Stimulated activated CD8-positive, alpha-beta memory T cell treated with anti-CD3 and anti-CD28 coated beads, Interleukin-4, amount 100 ng/mL, for 24 hours (primary cell): ENCODE data around the gene FOXP2.
"Not testable (repeated sequence)": the region's sequence is repeated elsewhere in the genome, so short reads cannot be mapped to it uniquely, and the experiment has no call there.

Source experiments
- DNase-seq: peaks from one replicate; pipeline ENCODE4 v3.0.0-alpha.2; 2020; ENCODE audit warnings: low read depth

FOXP2 gene

GRCh38 chr7:114588506-114588905 is 173.9 kb downstream of the FOXP2 start:
- DNase-seq, result no peak

GRCh38 chr7:114589436-114589835 is 174.8 kb downstream of the FOXP2 start:
- no peak for DNase-seq

GRCh38 chr7:114590298-114590697 is 175.7 kb downstream of the FOXP2 start:
- DNase-seq, result no peak

- no peak for DNase-seq
Observed at GRCh38 chr7:114598946-114599345, 184.3 kb downstream of the FOXP2 start.

- no peak for DNase-seq
Observed at GRCh38 chr7:114606100-114606499, 191.5 kb downstream of the FOXP2 start.

- not testable (repeated sequence) for DNase-seq
Observed at GRCh38 chr7:114608822-114609221, 194.2 kb downstream of the FOXP2 start.

GRCh38 chr7:114620208-114620607 is 205.6 kb downstream of the FOXP2 start:
- DNase-seq, result no peak

GRCh38 chr7:114622221-114622620 is 207.6 kb downstream of the FOXP2 start:
- DNase-seq, result no peak

- no peak for DNase-seq
Observed at GRCh38 chr7:114623146-114623545, 208.5 kb downstream of the FOXP2 start.

- DNase-seq, result no peak
Observed at GRCh38 chr7:114627231-114627630, 212.6 kb downstream of the FOXP2 start.

GRCh38 chr7:114628362-114628761 is 213.7 kb downstream of the FOXP2 start:
- DNase-seq, result no peak

- no peak for DNase-seq
Observed at GRCh38 chr7:114629762-114630161, 215.1 kb downstream of the FOXP2 start.

GRCh38 chr7:114630201-114630990 is 215.8 kb downstream of the FOXP2 start:
- no peak for DNase-seq

GRCh38 chr7:114631249-114631822 is 216.7 kb downstream of the FOXP2 start:
- no peak for DNase-seq

- DNase-seq, result no peak
Observed at GRCh38 chr7:114639451-114639850, 224.8 kb downstream of the FOXP2 start.

- DNase-seq, result no peak
Observed at GRCh38 chr7:114644455-114644854, 229.8 kb downstream of the FOXP2 start.

GRCh38 chr7:114645451-114645850 is 230.8 kb downstream of the FOXP2 start:
- no peak for DNase-seq

- DNase-seq, result no peak
Observed at GRCh38 chr7:114647518-114647917, 232.9 kb downstream of the FOXP2 start.

- no peak for DNase-seq
Observed at GRCh38 chr7:114648117-114648516, 233.5 kb downstream of the FOXP2 start.

GRCh38 chr7:114648680-114649079 is 234.1 kb downstream of the FOXP2 start:
- DNase-seq, result no peak

GRCh38 chr7:114649689-114650088 is 235.1 kb downstream of the FOXP2 start:
- no peak for DNase-seq

GRCh38 chr7:114650491-114650890 is 235.9 kb downstream of the FOXP2 start:
- no peak for DNase-seq

- no peak for DNase-seq
Observed at GRCh38 chr7:114652041-114652440, 237.4 kb downstream of the FOXP2 start.
